Mucosa of descending colon (tissue), 3 donors: ENCODE results near the gene OSBPL8. TPM values are rescaled to one million over a fixed set of nuclear protein-coding genes. Genes with fewer than 3 reads are reported as not detected.

ENCODE experiments used
- ATAC-seq: fragments of 200-7000 bp; cut with Tn5 transposase; one replicate; pipeline ENCODE4 v1.9.1; 2020; ENCODE audit warnings: mild to moderate bottlenecking, moderate library complexity
- DNase-seq, 3 donors: peaks; one replicate each; pipeline ENCODE4 v3.0.0-alpha.2; 2020
- H3K36me3 ChIP-seq: fragments of 200-600 bp; one replicate; pipeline ENCODE4 v1.8.0; 2021; ENCODE audit warnings: low read depth, mild to moderate bottlenecking
- H3K4me1 ChIP-seq: fragments of 200-600 bp; one replicate; pipeline ENCODE4 v1.8.0; 2021; ENCODE audit warnings: low read depth, mild to moderate bottlenecking
- H3K4me3 ChIP-seq: fragments of 200-600 bp; one replicate; pipeline ENCODE4 v1.8.0; 2021; ENCODE audit warnings: mild to moderate bottlenecking
- H3K9me3 ChIP-seq: fragments of 200-600 bp; one replicate; pipeline ENCODE4 v1.8.0; 2021; ENCODE audit warnings: mild to moderate bottlenecking
- intact Hi-C, 2 donors: fragments of 100-400 bp; cut with DNase I in 1 of 2; cut with micrococcal nuclease in 1 of 2; formaldehyde crosslinking; loops; one replicate each; pipeline versions ENCODE4 v1.11.0 to v1.11.1; 2022; cut with DNase I, micrococcal nuclease
- long read RNA-seq, 2 donors: library from polyadenylated mRNA; unstranded; transcript quantifications; one replicate each; pipeline ENCODE4 v2.0.0, GENCODE V29; 2019 to 2021
- total RNA-seq, 3 donors: library from RNA; stranded (reverse); fragmentation: NEBNext Ultra II Directional in 2 of 3; extraction: Animal tissue kit (Norgen Biotek cat#: 25700) in 2 of 3; gene quantifications; one replicate each; pipeline versions ENCODE4 v1.2.1 to v1.2.4, GENCODE V29; 2021 to 2023
- TF ChIP-seq, protein P1 (sequence below): fragments of 200-600 bp; IDR thresholded peaks from one replicate; pipeline ENCODE4 v1.8.0; 2022; ENCODE audit warnings: antibody characterized with exemption, mild to moderate bottlenecking
- donor health status: DM: no; HTN: no; CAD: no; lungs with moderate emphysema.
- donor health status: DM: no; HTN: no; CAD: no.
- donor health status: DM: no; HTN: yes; CAD: no.

OSBPL8 gene
- total RNA-seq, result 10 to 100 TPM; 26.3 to 56.0 (median 26.9) TPM
- long read RNA-seq, donor 1, partial matches to known transcripts, result 5 of 9 reads
- long read RNA-seq, donor 1, other reads (novel, unspliced or antisense), result 2 of 9 reads
- long read RNA-seq, donor 2, partial matches to known transcripts, result 7 of 8 reads
- long read RNA-seq, donor 2, other reads (novel, unspliced or antisense), result 1 of 8 reads

DNA sequence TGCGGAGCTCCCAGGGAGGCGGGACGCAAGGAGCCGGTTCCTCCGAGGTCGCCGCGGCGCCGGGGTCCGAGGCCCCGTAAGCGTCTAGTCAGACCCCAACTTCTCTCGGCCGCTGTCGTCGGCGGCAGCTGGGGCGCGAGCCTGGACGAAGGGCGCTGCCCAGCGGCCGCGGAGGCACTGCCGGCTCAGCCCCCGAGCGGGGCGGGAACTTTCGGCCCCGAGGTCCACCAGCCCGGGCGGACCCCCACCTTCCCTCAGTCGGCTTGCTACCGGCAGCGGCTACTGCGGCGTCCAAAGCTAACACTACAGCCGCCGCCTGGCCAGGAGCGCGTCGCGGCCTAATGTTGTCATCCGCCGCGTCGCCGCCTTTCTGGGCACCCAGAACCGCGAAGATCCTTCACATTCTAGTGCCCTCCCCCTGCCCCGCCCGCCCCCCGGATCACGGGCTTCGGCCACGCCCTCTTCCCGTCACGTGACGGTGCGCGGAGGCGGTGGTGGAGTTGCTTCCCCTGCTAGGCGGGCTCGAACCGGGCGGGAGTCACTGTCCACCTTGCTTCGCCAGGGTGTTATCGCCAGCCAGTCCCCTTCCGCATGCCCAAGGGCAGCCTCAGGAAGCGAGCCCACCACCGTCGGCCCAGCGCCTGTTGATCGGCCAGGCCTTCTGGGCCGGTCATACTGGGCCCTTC lies at the start of gene OSBPL8:
Gene OSBPL8 (minus strand): TSS at position 372 of the 686 bp plus-strand sequence. CDS start 72,220 bp downstream, outside the sequence.
- DNase-seq (peak; percentile 97 to 99 (median 99)), ATAC-seq (peak; percentile 96)
- intact Hi-C loops, result no loop called here
- no peaks in the 10 kb centered on the region for H3K36me3 ChIP-seq
- H3K4me3 ChIP-seq, result peak within 1 kb of the TSS; percentile 79
- TF ChIP-seq, protein P1, sequence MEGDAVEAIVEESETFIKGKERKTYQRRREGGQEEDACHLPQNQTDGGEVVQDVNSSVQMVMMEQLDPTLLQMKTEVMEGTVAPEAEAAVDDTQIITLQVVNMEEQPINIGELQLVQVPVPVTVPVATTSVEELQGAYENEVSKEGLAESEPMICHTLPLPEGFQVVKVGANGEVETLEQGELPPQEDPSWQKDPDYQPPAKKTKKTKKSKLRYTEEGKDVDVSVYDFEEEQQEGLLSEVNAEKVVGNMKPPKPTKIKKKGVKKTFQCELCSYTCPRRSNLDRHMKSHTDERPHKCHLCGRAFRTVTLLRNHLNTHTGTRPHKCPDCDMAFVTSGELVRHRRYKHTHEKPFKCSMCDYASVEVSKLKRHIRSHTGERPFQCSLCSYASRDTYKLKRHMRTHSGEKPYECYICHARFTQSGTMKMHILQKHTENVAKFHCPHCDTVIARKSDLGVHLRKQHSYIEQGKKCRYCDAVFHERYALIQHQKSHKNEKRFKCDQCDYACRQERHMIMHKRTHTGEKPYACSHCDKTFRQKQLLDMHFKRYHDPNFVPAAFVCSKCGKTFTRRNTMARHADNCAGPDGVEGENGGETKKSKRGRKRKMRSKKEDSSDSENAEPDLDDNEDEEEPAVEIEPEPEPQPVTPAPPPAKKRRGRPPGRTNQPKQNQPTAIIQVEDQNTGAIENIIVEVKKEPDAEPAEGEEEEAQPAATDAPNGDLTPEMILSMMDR, result no peak
- no peaks in the 10 kb centered on the region for H3K9me3 ChIP-seq
- H3K4me1 ChIP-seq, result no peaks in the 10 kb centered on the region

DNA sequence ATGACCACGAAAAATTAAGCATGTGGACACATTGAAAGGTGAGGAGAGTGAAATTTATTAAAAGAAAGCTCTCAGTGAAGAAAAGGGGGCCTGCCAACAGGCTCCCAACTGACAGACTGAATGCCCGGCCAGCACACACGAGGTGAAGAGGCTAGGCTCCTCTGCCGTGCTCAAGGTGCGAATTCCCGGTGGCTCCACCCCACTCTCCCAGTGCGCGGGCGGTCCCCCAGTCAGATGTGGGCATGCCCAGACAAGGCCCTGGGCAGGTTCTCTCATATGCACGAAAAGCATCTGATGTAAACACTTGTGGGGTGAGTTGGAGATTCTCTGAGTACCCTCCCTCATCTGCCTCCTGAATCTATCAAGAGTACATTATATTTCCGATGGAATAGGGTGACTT lies 48.5 kb upstream of the OSBPL8 start:
- DNase-seq (no peak), ATAC-seq (no peak)
- TF ChIP-seq, protein P1, result no peak
- H3K36me3 ChIP-seq, result no peaks in the 10 kb centered on the region
- H3K4me3 ChIP-seq, result no peak overlapping the region
- H3K4me1 ChIP-seq, result no peaks in the 10 kb centered on the region
- intact Hi-C loops, result no loop called here
- no peaks in the 10 kb centered on the region for H3K9me3 ChIP-seq

GRCh38 chr12:76595056-76595455 lies 35.5 kb upstream of the OSBPL8 start:
- DNase-seq (no peak), ATAC-seq (no peak)
- Histone ChIP-seq H3K4me3 (no peak overlapping the region), H3K36me3 (no peaks in the 10 kb centered on the region), H3K4me1 (no peaks in the 10 kb centered on the region), H3K9me3 (no peaks in the 10 kb centered on the region)
- intact Hi-C loops, result no loop called here
- TF ChIP-seq, protein P1, result no peak

DNA sequence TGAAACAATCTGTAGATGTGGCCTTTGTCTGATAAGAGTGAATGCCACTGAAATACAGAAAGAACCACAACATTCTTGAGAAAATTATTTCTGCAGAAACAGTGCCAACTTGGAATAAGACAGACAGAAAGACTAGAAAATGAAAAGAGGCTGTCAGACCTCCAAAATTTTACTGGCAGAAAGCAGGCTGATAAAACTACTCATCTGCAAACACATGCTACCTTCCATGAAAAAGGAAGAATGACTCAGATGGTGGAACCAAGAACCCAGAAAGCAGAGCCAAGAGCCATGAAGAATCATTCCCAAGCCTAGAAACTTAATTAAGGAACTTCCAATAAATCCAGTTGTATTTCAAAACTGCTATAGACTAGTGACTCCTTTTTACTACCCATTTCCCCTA lies 31.9 kb upstream of the OSBPL8 start:
- TF ChIP-seq, protein P1, result no peak
- no peaks in the 10 kb centered on the region for H3K9me3 ChIP-seq

GRCh38 chr12:76590131-76590530 lies 30.6 kb upstream of the OSBPL8 start:
- TF ChIP-seq, protein P1, result no peak
- DNase-seq, result no peak
- no peak overlapping the region for H3K4me3 ChIP-seq
- H3K36me3 ChIP-seq, result no peaks in the 10 kb centered on the region
- no peaks in the 10 kb centered on the region for H3K9me3 ChIP-seq
- ATAC-seq, result no peak
- H3K4me1 ChIP-seq, result no peaks in the 10 kb centered on the region
- intact Hi-C loops, result no loop called here

More for the DNA sequence above, 31.9 kb upstream of the OSBPL8 start:
- no peaks in the 10 kb centered on the region for H3K4me1 ChIP-seq
- H3K4me3 ChIP-seq, result no peak overlapping the region
- intact Hi-C loops, result no loop called here
- no peaks in the 10 kb centered on the region for H3K36me3 ChIP-seq
- no peak for DNase-seq
- ATAC-seq, result no peak
